Activated CD4-positive, alpha-beta T cell treated with anti-CD3 and anti-CD28 coated beads for 4 hours (primary cell): ENCODE data around the gene IQGAP3.

Source experiments
- DNase-seq, 2 donors: peaks; one replicate each; pipeline ENCODE4 v3.0.0-alpha.2; 2020

The IQGAP3 gene

DNA sequence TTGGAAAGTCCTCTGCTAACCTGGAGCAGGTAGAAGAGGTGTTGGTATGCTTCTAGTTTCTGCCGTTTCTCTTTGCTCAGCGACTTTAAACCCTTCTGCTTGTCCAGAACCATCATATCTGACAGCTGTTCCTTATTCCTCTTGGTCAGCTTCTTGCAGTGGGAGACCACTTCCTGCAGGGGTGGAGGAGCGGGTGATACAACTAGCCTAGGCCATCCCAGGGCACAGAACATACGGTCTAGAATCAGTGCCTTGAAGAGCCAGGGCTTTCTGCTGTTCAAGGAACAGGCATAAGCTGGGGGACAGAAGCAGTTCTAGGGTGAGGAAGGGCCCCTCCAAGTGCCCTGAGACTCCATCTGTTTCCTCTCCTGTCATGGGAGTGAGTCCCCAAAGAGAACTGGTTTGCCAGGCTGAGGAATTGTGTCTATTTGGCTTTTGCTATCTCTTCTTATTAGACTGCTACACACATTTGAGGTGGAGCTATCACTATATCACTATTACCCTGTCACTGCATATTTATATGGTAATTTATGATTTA lies 32.5 kb downstream of the IQGAP3 start:
- no peak for DNase-seq

DNA sequence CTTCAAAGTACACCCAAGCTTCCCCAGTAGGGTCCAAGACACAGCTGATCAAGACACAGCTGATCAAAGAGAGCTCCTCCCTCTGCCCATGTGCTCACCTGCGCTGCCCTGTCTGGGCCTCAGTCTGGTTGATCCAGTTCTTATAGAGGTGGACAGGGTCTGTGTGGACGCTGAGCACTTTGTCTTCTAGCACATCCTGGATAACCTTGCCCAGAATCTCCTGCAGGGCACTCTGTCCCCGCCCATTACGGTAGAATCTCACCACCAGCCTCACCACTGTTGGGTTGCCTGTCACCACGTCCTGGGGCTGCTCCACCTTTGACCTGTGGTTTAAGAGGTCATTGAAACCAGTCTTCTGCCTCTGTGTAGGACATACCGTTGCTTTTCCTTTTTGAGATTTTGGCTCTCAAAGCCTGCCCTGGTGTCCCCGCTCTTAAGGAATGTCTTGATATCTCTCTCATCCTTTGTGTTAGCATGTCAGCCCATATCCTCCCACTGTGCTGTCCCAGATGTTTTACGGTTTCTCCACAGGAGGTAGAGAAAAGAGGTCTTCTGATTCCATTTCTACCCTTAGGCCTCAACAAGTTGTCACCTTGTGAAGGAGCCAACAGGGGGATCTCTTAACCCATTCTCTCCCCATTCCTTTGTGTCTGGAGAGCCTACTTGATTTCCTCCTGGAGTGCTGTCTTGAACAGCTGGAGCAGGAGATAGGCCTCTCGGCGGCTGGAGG lies 33.5 kb downstream of the IQGAP3 start:
- DNase-seq: no peak

DNA sequence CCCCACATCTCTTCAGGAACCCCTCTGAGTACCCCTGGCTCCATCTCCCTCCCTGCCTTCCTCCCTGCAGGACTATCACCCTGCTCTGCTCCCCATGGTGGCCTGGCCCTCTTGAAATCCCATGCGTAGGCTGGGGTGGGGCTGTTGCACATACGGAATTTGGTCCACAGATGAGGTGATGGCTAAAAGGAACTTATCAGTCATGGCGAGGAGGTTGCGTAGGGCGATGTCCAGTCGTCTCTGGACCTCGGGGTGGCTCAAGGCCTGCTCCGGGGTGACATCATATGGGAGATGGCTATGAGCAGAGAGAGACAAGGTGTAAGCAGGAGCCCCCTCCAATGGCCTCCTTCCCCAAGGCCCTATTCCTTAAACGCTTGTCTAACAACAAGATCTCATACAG lies 35.3 kb downstream of the IQGAP3 start:
- DNase-seq: no peak

- no peak for DNase-seq
These were observed 37.8 kb downstream of the IQGAP3 start for GRCh38 chr1:156534424-156535060.

DNA sequence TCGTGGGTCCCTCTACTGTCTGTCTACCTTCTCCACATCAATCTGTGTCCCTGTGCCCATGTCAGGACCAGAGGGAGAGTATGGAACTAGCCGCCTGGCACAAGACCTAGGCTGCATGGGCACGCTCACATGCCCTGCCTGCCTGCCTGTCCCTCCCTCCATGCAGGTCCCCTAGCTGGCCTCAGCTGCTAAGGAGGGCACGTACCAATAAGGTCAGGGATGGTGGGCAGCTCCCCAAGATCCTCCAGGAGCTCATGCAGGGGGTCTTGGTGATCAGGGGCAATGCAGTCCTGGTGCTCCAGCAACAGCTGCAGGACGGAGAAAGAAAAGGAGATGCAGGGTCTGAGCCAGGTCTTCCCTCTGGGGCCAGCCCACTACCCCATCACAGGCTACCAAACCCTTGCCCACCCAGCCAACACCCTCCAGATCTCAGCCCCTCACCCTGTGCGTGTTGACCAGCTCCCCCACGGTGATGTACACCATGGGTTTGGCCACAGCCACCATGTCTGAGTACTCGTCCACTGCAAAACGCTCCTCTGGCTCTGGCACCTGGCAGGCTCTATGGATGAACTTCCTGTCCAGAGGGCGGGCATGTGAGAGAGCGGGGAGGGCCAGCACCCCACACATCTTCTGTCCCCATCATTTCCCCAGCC lies 38.7 kb downstream of the IQGAP3 start:
- DNase-seq: no peak

GRCh38 chr1:156532374-156532773 lies 40.0 kb downstream of the IQGAP3 start:
- no peak for DNase-seq

GRCh38 chr1:156530006-156530405 lies 42.4 kb downstream of the IQGAP3 start:
- no peak for DNase-seq

DNA sequence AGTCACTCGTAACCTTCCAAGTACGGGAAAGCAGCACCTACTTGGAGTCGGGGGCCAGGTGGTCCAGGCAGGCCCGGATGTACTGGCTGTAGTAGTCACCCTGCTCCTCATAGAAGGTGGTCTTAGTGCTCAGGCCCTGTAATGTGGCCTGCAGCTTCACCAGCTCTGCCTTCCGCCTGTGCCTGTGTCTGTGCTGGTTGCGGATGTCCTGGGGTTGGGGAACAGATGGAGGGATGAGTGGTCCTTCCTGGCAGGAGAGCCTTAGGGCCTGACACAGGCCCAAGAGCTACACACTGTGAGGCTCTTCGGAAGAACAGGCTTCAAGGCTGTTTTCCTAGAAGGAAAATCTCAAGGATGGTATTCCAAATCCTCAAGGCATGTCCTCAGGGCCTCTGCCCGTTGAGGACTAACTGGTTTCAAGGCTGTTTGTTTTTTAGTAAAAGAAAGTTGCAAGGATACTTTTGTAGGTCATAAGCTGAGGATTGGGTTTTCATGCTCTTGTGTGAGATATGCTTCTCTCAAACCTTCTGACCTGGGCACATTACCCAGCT lies 43.4 kb downstream of the IQGAP3 start:
- DNase-seq: no peak

- DNase-seq: no peak
These were observed 44.1 kb downstream of the IQGAP3 start for GRCh38 chr1:156528231-156528630.

- no peak for DNase-seq
These were observed 44.8 kb downstream of the IQGAP3 start for GRCh38 chr1:156527584-156527983.

DNA sequence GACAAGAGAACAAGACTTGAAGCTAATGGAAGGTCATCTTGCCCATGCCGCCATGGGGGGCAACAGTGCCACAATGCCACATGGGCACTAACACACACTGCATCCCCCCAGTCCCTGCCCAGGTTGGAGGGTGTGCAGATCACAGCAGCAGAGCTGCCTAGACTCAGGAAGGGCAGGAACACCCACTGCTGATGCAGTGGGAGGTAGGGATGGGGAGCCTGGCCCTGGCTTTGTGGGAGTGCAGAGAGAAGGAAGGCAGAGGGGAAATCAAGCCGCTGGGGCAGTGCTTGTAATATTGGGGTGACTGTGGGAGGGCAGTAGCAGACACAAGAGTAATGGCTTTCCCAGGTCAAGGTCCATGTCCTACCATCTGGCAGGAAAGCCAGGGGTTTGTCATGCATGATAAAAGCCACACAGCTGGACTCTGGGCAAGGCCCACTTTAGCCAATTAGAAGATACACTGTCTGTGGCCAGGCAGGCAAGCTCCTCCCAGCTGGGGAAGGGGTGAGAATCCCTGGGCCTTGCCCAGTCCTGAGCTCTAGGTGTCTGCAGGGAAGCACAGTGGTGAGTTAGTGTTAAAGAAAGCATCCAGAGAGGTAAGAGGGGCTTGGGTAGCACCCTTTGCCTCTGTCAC lies 46.4 kb downstream of the IQGAP3 start:
- no peak for DNase-seq

DNA sequence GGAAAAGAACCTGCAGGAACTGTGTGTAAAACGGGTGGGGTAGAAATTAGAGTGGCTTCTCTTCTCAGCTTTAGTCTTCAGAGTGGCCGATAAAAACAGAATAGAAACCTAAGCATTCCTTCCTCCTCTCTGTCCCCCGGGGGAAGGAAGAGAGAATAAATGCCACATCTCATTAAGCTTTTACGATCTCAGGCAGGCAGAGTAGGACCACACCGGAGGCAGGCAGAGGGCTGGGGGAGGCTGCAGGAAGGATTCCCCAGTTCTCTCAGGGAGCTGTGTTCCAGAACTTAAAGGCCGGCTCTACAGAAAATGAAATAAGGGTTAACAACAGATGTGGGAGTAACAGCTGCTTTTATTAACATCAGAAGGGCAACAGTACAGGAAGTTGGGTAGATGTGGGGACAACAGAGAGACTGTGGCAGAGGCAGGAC lies 47.3 kb downstream of the IQGAP3 start:
- DNase-seq: no peak

GRCh38 chr1:156524481-156524869 lies 47.9 kb downstream of the IQGAP3 start:
- DNase-seq: no peak

DNA sequence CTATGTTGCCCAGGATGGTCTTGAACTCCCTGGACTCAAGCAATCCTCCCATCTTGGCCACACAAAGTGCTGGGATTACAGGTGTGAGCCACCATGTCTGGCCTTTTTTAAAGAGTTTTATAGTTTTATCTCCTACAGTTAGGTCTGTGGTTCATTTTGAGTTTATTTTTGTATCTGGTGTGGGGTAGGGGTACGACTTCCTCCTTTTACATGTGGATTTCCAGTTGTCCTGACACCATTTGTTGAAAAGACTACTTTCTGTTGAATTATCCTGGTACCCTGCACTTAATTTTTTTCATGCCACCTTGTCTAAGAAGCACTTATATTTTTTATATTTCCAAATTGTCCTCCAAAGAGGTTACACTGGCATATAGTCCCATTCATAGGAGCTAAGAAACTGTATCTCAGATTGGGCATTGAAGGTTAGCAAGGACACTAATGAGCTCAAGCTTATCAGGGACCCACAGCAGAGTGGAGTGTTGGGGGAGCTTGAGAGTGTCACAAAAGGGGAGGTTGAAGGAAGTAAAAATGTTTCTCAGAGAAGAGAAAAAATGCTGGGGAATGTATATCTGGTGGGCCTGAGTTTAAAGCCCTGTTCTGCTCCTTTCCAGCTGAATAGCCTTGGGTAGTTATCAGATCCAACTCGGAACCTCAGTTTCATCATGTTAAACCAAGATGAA lies 48.4 kb downstream of the IQGAP3 start:
- no peak for DNase-seq

DNA sequence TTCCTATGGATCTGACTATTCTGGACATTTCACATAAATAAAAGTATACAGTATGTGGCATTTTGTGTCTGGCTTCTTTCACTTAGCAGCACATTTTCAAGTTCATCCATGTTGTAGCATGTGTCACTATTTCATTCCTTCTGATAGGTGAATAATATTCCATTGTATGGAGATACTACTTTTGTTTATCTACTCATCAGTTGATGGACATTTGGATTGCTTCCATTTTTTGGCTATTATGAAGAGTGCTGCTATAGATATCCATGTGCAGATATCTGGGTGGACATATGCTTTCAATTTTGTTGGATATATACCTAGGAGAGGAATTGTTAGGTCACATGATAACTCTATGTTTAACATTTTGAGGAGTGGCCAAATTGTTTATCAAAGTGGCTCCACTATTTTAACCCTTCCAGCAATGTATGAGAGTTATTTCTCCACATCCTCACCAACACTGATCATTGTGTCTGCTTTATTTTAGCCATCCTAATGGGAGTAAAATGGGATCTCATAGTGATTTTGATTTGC lies 49.9 kb downstream of the IQGAP3 start:
- no peak for DNase-seq

- DNase-seq: no peak
These were observed 54.6 kb downstream of the IQGAP3 start for GRCh38 chr1:156517748-156518147.

DNA sequence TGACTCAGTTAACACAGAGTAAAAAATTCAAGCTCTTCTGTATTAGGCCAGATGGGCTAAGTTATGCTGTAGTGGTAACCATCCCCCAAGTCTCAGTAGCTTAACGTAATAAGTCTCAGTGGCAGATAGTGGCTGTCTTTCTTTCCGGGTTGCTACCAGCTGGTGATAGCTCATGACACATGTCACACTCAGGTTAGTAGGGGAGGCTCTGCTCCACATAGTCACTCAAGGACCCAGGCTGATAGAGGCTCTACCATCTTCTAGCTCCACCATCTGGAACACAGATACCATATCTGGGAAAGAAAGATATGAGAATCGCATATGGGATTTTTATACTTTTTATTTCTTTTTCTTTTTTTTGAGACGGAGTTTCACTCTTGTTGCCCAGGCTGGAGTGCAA lies 55.5 kb downstream of the IQGAP3 start:
- DNase-seq: no peak

DNA sequence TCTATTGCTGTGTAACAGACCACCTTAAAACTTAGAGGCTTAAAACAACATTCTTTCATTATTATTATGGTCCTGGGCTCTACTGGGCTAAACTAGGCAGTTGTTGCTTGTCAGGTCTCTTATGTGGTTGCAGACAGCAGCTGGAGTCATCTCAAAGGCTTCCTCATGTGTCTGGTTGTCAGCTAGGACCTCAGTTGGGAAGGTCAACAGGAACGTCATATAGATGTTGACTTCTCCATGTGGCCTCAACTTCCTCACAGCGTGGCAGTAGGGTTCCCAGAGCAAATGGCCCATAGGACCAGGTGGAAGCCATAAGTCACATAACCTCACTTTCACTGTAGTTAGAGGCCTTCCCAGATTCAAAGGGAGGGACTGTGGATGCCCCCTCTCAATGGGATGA lies 56.4 kb downstream of the IQGAP3 start:
- no peak for DNase-seq

GRCh38 chr1:156513185-156513584 lies 59.2 kb downstream of the IQGAP3 start:
- no peak for DNase-seq

- DNase-seq: no peak
These were observed 60.7 kb downstream of the IQGAP3 start for GRCh38 chr1:156511644-156512043.

DNA sequence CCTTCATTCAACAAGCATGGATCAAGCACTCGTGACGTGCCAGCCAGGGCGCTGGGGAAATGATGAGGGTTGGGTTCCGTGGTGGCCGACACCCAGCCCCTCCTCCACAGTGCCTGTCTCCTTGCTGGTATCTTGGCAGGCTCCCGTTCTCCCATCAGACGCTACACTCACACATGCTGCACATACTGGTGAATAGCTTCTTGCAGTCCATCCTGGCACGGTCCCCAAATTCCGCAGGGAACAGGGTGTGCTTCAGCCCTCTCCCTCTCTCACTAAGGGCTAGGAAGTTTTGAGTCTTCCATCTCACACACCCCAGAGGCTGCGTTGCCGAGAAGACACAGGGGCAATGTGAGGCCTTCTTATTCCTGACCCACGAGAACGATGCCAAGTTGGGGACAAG lies 61.7 kb downstream of the IQGAP3 start:
- DNase-seq: no peak

- DNase-seq: no peak
These were observed 62.8 kb downstream of the IQGAP3 start for GRCh38 chr1:156509424-156510034.
